GM06990 (cell line): ENCODE results near the gene DDX3X.

ENCODE experiments used
- DNase-seq: peaks from one replicate; pipeline ENCODE4 v3.0.0-alpha.2; 2011; ENCODE audit not compliant: insufficient read length; ENCODE audit errors: extremely low read depth
- H3K27me3 ChIP-seq: replicated peaks from 2 replicates; pipeline ENCODE4 v1.6.0; 2011; ENCODE audit warnings: low read length; ENCODE audit not compliant: control insufficient read depth, insufficient read depth
- H3K36me3 ChIP-seq: 2 replicates; pipeline ENCODE4 v1.5.1; 2011; ENCODE audit warnings: low read length; ENCODE audit not compliant: control insufficient read depth, insufficient read depth
- H3K4me3 ChIP-seq: replicated peaks from 2 replicates; pipeline ENCODE4 v1.5.1; 2011; ENCODE audit warnings: low read depth, mild to moderate bottlenecking, control low read depth, low read length
- TF ChIP-seq, protein P1 (sequence below): IDR thresholded peaks from 2 replicates; pipeline ENCODE4 v1.5.1; 2011; ENCODE audit warnings: low read length, control low read depth, mild to moderate bottlenecking, inconsistent platforms; ENCODE audit not compliant: insufficient read depth, poor library complexity, severe bottlenecking

The DDX3X gene

DNA sequence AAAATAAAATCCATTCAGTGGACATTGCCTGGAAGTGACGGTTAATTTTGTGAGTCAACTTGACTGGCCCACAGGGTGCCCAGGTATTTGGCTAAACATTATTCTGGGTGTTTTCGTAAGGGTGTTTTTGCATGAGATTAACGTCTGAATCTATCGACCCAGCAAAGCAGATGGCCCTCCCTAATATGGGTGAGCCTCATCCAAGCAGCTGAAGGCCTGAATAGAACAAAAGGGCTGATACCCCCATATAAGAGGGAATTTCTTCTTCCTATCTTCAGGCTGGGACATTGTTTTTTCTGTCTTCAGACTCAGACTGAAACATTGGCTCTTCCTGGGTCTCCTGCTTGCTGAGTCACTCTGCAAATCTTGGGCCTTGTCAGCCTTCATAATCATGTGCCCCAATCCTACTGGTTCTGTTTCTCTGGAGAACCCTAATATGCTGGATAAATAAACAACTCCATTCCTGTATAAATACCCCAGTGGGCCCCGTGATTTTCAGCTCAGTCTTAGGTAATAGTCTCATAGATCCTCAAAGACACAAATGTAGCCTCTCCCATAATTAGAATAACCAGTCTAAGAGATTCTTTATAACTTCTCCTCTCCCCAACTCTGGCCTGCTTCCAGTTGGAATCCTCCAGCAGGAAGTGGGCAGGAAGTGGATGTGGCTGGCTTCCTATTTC is 33.1 kb upstream of the DDX3X start:
- no peak for DNase-seq
- TF ChIP-seq, protein P1, sequence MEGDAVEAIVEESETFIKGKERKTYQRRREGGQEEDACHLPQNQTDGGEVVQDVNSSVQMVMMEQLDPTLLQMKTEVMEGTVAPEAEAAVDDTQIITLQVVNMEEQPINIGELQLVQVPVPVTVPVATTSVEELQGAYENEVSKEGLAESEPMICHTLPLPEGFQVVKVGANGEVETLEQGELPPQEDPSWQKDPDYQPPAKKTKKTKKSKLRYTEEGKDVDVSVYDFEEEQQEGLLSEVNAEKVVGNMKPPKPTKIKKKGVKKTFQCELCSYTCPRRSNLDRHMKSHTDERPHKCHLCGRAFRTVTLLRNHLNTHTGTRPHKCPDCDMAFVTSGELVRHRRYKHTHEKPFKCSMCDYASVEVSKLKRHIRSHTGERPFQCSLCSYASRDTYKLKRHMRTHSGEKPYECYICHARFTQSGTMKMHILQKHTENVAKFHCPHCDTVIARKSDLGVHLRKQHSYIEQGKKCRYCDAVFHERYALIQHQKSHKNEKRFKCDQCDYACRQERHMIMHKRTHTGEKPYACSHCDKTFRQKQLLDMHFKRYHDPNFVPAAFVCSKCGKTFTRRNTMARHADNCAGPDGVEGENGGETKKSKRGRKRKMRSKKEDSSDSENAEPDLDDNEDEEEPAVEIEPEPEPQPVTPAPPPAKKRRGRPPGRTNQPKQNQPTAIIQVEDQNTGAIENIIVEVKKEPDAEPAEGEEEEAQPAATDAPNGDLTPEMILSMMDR = no peak
- Histone ChIP-seq H3K4me3 (no peak overlapping the region), H3K36me3 (no peaks in the 10 kb centered on the region), H3K27me3 (no peaks in the 10 kb centered on the region)

DNA sequence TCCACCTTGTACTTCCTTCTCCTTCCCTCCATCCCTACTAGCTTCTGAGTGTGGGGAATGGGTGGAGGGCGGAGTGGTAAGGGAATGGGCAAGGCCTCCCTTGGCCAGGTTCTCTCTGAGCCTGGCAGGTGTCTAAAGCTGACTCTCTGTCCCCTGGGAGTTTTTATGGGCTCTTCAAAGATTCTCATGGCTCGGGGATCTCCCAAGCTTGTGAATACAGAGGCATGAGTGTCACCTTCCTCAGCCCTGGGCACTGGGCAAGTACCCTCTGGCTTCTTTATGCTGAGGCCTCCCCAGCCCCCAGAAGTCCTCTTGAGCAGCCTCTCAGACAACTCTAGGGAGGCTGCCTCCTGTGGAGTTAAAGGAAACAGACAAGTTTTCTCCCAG is 32.5 kb upstream of the DDX3X start:
- Histone ChIP-seq H3K36me3 (no peaks in the 10 kb centered on the region), H3K4me3 (no peak overlapping the region), H3K27me3 (no peaks in the 10 kb centered on the region)
- no peak for DNase-seq
- TF ChIP-seq, protein P1 = no peak

DNA sequence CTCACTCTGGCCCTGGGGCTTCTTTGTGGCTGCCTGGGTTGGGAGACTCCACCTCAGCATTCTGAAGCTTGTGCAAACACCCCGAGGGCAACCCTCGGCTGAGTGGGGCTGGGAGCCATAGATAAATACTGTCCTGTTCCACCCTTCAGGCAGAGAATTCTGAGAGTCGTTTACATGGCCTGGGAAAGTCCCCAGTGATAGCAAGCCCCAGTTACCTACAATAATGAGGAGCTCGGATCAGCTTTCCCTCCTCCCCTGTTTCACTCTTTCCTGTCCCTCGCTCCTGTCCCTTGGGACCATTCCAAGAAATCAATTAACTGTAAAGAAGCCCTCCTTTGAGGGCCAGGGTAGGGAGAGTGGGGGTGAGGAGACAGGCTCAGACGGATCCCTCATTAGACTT is 31.6 kb upstream of the DDX3X start:
- no peaks in the 10 kb centered on the region for H3K27me3 ChIP-seq
- no peak overlapping the region for H3K4me3 ChIP-seq
- no peaks in the 10 kb centered on the region for H3K36me3 ChIP-seq
- TF ChIP-seq, protein P1 = no peak
- no peak for DNase-seq

DNA sequence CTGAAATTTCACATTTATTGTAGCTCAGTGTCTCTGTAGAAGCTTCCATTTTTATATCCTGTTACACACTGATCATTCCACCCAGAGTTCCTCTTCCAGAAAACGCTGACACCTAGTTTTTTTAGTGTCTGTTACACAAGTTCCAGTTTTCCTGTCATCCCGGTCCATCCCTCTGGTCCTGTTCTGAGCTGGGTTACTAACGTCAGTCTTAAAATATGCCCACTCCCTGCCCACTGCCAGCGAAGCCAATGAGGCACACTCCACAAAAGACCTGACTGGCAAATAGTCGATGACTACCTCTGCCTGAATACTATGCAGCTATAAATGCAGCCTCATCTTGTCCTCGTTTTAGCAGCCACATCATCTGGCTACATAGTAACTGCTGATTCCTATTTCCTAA is 30.9 kb upstream of the DDX3X start:
- DNase-seq = no peak
- TF ChIP-seq, protein P1 = no peak
- Histone ChIP-seq H3K27me3 (no peaks in the 10 kb centered on the region), H3K4me3 (no peak overlapping the region), H3K36me3 (no peaks in the 10 kb centered on the region)

DNA sequence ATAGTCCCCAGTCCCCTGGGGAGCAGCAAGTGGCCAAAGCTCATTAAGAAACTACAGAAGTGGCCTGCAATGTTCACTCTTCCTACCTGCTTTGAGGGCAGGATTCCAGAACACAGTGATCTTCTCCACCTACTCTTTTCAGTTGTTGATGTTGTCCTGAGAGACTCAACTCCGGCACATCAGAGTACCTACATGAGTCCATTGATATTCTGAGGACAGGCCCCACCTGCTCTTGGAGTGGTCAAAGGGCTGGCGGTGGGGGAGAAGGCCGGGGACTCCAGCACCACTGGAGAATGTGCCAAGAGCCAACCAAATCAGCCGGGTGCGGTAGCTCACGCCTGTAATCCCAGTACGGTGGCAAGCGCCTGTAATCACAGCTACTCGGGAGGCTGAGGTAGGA is 29.8 kb upstream of the DDX3X start:
- H3K27me3 ChIP-seq = no peaks in the 10 kb centered on the region; the same call in 1 of the 2 replicates
- no peak for DNase-seq
- TF ChIP-seq, protein P1 = no peak
- no peak overlapping the region for H3K4me3 ChIP-seq
- no peaks in the 10 kb centered on the region for H3K36me3 ChIP-seq

DNA sequence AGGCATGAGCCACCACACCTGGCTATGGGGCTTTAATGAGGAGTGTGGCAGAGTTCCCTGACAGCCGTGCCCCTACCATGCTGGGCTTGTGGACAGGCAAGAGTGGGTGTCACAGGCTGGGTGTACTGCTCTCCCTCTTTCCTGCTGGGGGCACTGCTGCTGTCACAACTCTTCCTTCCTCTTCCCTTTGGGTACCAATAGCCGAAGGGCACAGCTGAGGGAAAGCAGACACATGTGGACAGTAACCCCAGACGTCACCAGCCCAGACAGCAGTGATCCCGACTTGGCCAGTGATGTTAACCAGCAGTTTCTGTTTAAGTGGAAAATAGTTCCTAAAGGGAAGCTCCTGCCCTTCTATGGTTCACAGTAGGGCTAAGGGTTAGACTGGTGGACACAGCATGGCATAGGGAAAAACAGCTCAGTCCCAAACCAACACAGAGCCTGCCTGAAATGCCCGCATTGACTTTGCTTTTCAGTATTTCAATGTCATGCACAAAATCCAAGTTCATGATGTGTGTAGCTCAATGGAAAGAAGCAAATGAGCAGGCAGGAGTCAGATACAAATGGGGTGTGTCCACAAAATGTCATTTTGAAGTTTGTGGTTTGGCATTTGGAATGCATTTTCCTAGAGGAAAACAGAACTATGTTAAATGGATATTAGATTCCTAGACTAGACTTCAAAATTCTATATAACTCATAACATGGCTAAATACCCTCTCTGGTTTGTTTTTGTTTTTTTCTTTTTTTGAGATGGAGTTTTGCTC is 24.9 kb upstream of the DDX3X start:
- no peak overlapping the region for H3K4me3 ChIP-seq
- TF ChIP-seq, protein P1 = peak; percentile 13
- no peaks in the 10 kb centered on the region; the same call in 1 of the 2 replicates for H3K27me3 ChIP-seq
- no peak for DNase-seq
- no peaks in the 10 kb centered on the region for H3K36me3 ChIP-seq
